H9 (cell line): ENCODE measurements around the gene LTBP4. TPM values are rescaled to one million over a fixed set of nuclear protein-coding genes. Genes with fewer than 3 reads are reported as not detected.
"Not testable (repeated sequence)": the region's sequence is repeated elsewhere in the genome, so short reads cannot be mapped to it uniquely, and the experiment has no call there.

Experiments
- DNase-seq: peaks from one replicate; pipeline ENCODE4 v3.0.0-alpha.2; 2017
- H2AFZ ChIP-seq: one replicate; pipeline ENCODE4 v1.6.1; 2013; ENCODE audit warnings: mild to moderate bottlenecking, low read length, control low read depth, moderate library complexity
- H2AK5ac ChIP-seq: 2 replicates; pipeline ENCODE4 v1.6.1; 2013; ENCODE audit warnings: low read length, control low read depth, mixed read lengths; ENCODE audit not compliant: insufficient read length
- H2BK120ac ChIP-seq: one replicate; pipeline ENCODE4 v1.6.1; 2013; ENCODE audit warnings: low read depth, mild to moderate bottlenecking, low read length, control low read depth, inconsistent platforms; ENCODE audit not compliant: poor library complexity, severe bottlenecking
- H2BK12ac ChIP-seq: 2 replicates; pipeline ENCODE4 v1.6.1; 2013; ENCODE audit warnings: low read length, control low read depth, mixed read lengths, low read depth; ENCODE audit not compliant: insufficient read length
- H2BK15ac ChIP-seq: 2 replicates; pipeline ENCODE4 v1.6.1; 2013; ENCODE audit warnings: low read depth, low read length, control low read depth
- H2BK20ac ChIP-seq: one replicate; pipeline ENCODE4 v1.6.1; 2013; ENCODE audit warnings: low read depth, mild to moderate bottlenecking, low read length, control low read depth, inconsistent platforms; ENCODE audit not compliant: poor library complexity, severe bottlenecking
- H2BK5ac ChIP-seq: 2 replicates; pipeline ENCODE4 v1.6.1; 2013; ENCODE audit warnings: low read length, control low read depth, mixed read lengths; ENCODE audit not compliant: insufficient read length
- H3K14ac ChIP-seq: 2 replicates; pipeline ENCODE4 v1.6.1; 2013; ENCODE audit warnings: low read length, control low read depth; ENCODE audit not compliant: insufficient read depth
- H3K18ac ChIP-seq: 2 replicates; pipeline ENCODE4 v1.6.1; 2013; ENCODE audit warnings: low read depth, mild to moderate bottlenecking, mixed read lengths, low read length, control low read depth; ENCODE audit not compliant: insufficient read length
- H3K23ac ChIP-seq: 2 replicates; pipeline ENCODE4 v1.6.1; 2013; ENCODE audit warnings: low read length, control low read depth, mixed read lengths, low read depth; ENCODE audit not compliant: insufficient read length
- H3K23me2 ChIP-seq: 2 replicates; pipeline ENCODE4 v1.6.1; 2013; ENCODE audit warnings: low read depth, mild to moderate bottlenecking, mixed read lengths, low read length, control low read depth; ENCODE audit not compliant: insufficient read length, poor library complexity, severe bottlenecking
- H3K27ac ChIP-seq: 2 replicates; pipeline ENCODE4 v1.5.1; 2013; ENCODE audit warnings: low read length, control low read depth, mixed read lengths, low read depth; ENCODE audit not compliant: insufficient read length
- H3K27me3 ChIP-seq: 2 replicates; pipeline ENCODE4 v1.6.1; 2013; ENCODE audit warnings: low read length, control low read depth, inconsistent platforms; ENCODE audit not compliant: insufficient read depth
- H3K4ac ChIP-seq: 2 replicates; pipeline ENCODE4 v1.6.1; 2013; ENCODE audit warnings: low read depth, mild to moderate bottlenecking, control low read depth, inconsistent platforms, low read length, moderate library complexity
- H3K4me1 ChIP-seq: 2 replicates; pipeline ENCODE4 v1.6.1; 2013; ENCODE audit warnings: low read length, control low read depth, inconsistent platforms; ENCODE audit not compliant: insufficient read depth
- H3K4me2 ChIP-seq: 2 replicates; pipeline ENCODE4 v1.6.1; 2013; ENCODE audit warnings: low read length, control low read depth, mixed read lengths; ENCODE audit not compliant: insufficient read length, insufficient read depth
- H3K56ac ChIP-seq: 2 replicates; pipeline ENCODE4 v1.6.1; 2013; ENCODE audit warnings: low read depth, mild to moderate bottlenecking, mixed read lengths, low read length, control low read depth; ENCODE audit not compliant: insufficient read length
- H3K79me1 ChIP-seq: 2 replicates; pipeline ENCODE4 v1.6.1; 2013; ENCODE audit warnings: low read depth, mild to moderate bottlenecking, moderate library complexity, low read length, control low read depth, inconsistent platforms; ENCODE audit not compliant: insufficient read depth, poor library complexity, severe bottlenecking
- H3K79me2 ChIP-seq: 2 replicates; pipeline ENCODE4 v1.6.1; 2013; ENCODE audit warnings: low read length, control low read depth, inconsistent platforms; ENCODE audit not compliant: insufficient read depth
- H3K9ac ChIP-seq: 2 replicates; pipeline ENCODE4 v1.6.1; 2013; ENCODE audit warnings: low read length, control low read depth, mixed read lengths; ENCODE audit not compliant: insufficient read length; ENCODE audit errors: extremely low read depth
- H3K9me3 ChIP-seq: one replicate; pipeline ENCODE4 v1.6.1; 2013; ENCODE audit warnings: low read depth, low read length, inconsistent platforms; ENCODE audit not compliant: control insufficient read depth
- H3T11ph ChIP-seq: one replicate; pipeline ENCODE4 v1.6.1; 2013; ENCODE audit warnings: mild to moderate bottlenecking, low read length, control low read depth, inconsistent platforms
- H4K20me1 ChIP-seq: one replicate; pipeline ENCODE4 v1.6.1; 2013; ENCODE audit not compliant: control insufficient read depth, insufficient read length, insufficient read depth
- H4K5ac ChIP-seq: 2 replicates; pipeline ENCODE4 v1.6.1; 2013; ENCODE audit warnings: low read depth, mild to moderate bottlenecking, mixed read lengths, low read length, control low read depth; ENCODE audit not compliant: insufficient read length
- H4K8ac ChIP-seq: replicated peaks from 2 replicates; pipeline ENCODE4 v1.6.1; 2013; ENCODE audit warnings: low read length, control low read depth, mixed read lengths, low read depth; ENCODE audit not compliant: insufficient read length
- H4K91ac ChIP-seq: 2 replicates; pipeline ENCODE4 v1.6.1; 2013; ENCODE audit warnings: low read depth, mild to moderate bottlenecking, moderate library complexity, mixed read lengths, low read length, control low read depth; ENCODE audit not compliant: insufficient read length
- H3K27ac Mint-ChIP-seq, 3 experiments: 2 replicates in 2 of 3; 3 replicates in 1 of 3; pipeline ENCODE4 v1.8.0; 2020 to 2021; ENCODE audit warnings: mixed read lengths in 3 of 3, mild to moderate bottlenecking in 1 of 3, moderate library complexity in 1 of 3
- H3K27me3 Mint-ChIP-seq: 2 replicates; pipeline ENCODE4 v1.8.0; 2021; ENCODE audit warnings: low read depth, mild to moderate bottlenecking, moderate library complexity, mixed read lengths
- H3K36me3 Mint-ChIP-seq, 3 experiments: 2 replicates in 2 of 3; 3 replicates in 1 of 3; pipeline ENCODE4 v1.8.0; 2020 to 2021; ENCODE audit warnings: low read depth in 3 of 3, mixed read lengths in 3 of 3; ENCODE audit not compliant: insufficient read depth in 1 of 3
- H3K4me1 Mint-ChIP-seq, 2 experiments: 2 replicates each; pipeline ENCODE4 v1.8.0; 2020; ENCODE audit warnings: mixed read lengths in 2 of 2
- H3K4me3 Mint-ChIP-seq, 2 experiments: 2 replicates in 1 of 2; 3 replicates in 1 of 2; pipeline ENCODE4 v1.8.0; 2020 to 2021; ENCODE audit warnings: mild to moderate bottlenecking in 2 of 2, mixed read lengths in 2 of 2, moderate library complexity in 1 of 2
- H3K9me3 Mint-ChIP-seq, 2 experiments: 2 replicates in 1 of 2; 3 replicates in 1 of 2; pipeline ENCODE4 v1.8.0; 2020; ENCODE audit warnings: mild to moderate bottlenecking in 2 of 2, mixed read lengths in 2 of 2, moderate library complexity in 1 of 2
- WGBS: extraction: QIAGEN DNeasy Blood & Tissue Kit; methylation state at CpG from one replicate; pipeline ENCODE4 v1.1.7; 2013; ENCODE audit warnings: missing lambda C conversion rate, low lambda C conversion rate, mixed read lengths; ENCODE audit not compliant: insufficient read length; ENCODE audit errors: extremely low coverage; 5-methylcytosine and 5-hydroxymethylcytosine counted together
- total RNA-seq: library from RNA; stranded (reverse); gene quantifications from 2 replicates; pipeline ENCODE4 v1.2.1, GENCODE V29; 2021

The LTBP4 gene
- total RNA-seq, 1 experiment from 2014 or later: 129 TPM

GRCh38 chr19:40655684-40656083 lies 54.5 kb downstream of the LTBP4 start:
- not testable (repeated sequence) for H3K4ac ChIP-seq, H3K23me2 ChIP-seq, H3K4me2 ChIP-seq, H3K79me2 ChIP-seq, H3K9me3 Mint-ChIP-seq, H2BK5ac ChIP-seq, H3K9ac ChIP-seq, H4K8ac ChIP-seq, H4K91ac ChIP-seq, H2BK15ac ChIP-seq, H4K5ac ChIP-seq, DNase-seq, H4K20me1 ChIP-seq, H3K4me1 ChIP-seq, H3K18ac ChIP-seq, H3K36me3 Mint-ChIP-seq, H2AFZ ChIP-seq, H3K23ac ChIP-seq, H3K14ac ChIP-seq, H2BK12ac ChIP-seq, H3K27ac ChIP-seq, H3K4me3 Mint-ChIP-seq, H3K4me1 Mint-ChIP-seq, H3K56ac ChIP-seq, H3K27me3 ChIP-seq, H3T11ph ChIP-seq, H2BK120ac ChIP-seq, H2BK20ac ChIP-seq, H2AK5ac ChIP-seq, H3K79me1 ChIP-seq, H3K9me3 ChIP-seq, H3K27ac Mint-ChIP-seq
- WGBS: no CpG with 5 or more reads among the region's 7 CpGs
- H3K27me3 Mint-ChIP-seq: peaks cover 14% of the 10 kb centered on the region
